ENCODE data around the gene KMT2E.

Gene KMT2E

GRCh38 chr7:105136221-105136620 is 122.2 kb downstream of the KMT2E start:
- TF ChIP-seq, protein P1, sequence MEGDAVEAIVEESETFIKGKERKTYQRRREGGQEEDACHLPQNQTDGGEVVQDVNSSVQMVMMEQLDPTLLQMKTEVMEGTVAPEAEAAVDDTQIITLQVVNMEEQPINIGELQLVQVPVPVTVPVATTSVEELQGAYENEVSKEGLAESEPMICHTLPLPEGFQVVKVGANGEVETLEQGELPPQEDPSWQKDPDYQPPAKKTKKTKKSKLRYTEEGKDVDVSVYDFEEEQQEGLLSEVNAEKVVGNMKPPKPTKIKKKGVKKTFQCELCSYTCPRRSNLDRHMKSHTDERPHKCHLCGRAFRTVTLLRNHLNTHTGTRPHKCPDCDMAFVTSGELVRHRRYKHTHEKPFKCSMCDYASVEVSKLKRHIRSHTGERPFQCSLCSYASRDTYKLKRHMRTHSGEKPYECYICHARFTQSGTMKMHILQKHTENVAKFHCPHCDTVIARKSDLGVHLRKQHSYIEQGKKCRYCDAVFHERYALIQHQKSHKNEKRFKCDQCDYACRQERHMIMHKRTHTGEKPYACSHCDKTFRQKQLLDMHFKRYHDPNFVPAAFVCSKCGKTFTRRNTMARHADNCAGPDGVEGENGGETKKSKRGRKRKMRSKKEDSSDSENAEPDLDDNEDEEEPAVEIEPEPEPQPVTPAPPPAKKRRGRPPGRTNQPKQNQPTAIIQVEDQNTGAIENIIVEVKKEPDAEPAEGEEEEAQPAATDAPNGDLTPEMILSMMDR (conservative IDR thresholded peaks at IDR 0.05; ENCODE audit: low read depth, low read length): no peak
- no peak for DNase-seq (ENCODE audit: low read depth)
- no peak overlapping the region for H3K4me3 ChIP-seq (ENCODE audit: low read length)

DNA sequence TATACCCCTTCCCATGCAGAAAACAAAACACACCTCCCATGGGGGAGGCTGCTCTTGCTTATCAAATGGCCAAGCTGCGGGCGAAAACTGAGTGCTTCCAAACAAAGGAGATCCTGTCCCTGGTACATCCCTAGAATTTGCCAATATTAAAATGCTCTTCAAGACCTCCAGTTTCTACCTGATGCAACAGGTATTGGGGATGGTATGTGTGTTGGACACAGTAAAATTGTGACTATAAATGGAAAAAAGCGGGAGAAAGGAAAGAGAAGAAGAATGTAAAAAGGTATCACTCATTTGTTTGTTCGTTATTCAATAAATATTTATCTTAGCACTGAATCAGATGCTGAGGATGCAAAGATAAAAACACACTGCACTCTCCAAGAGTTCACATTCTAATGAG is 123.9 kb downstream of the KMT2E start:
- TF ChIP-seq, protein P1 (conservative IDR thresholded peaks at IDR 0.05; ENCODE audit: low read depth, low read length): no peak
- no peak overlapping the region for H3K4me3 ChIP-seq (ENCODE audit: low read length)
- DNase-seq (ENCODE audit: low read depth): no peak

DNA sequence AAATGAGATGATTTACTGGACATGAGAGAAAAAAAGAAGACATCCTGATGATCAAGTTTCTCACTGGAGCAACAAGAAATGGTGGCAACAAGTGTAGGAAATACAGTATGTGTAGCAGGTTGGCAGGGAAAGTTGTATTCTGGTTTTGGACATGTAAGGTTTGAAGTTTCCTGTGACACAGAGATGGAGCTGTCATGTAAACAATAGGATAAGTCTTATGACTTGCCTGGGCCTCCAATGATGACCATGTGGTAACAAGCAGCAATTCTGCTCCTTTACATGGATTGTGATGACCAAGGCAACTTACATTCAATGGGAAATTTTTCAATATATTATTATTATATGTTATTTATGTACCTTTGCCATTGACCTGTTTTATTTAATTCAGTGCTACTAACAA is 125.4 kb downstream of the KMT2E start:
- no peak for DNase-seq (ENCODE audit: low read depth)
- no peak overlapping the region for H3K4me3 ChIP-seq (ENCODE audit: low read length)
- TF ChIP-seq, protein P1 (conservative IDR thresholded peaks at IDR 0.05; ENCODE audit: low read depth, low read length): no peak

DNA sequence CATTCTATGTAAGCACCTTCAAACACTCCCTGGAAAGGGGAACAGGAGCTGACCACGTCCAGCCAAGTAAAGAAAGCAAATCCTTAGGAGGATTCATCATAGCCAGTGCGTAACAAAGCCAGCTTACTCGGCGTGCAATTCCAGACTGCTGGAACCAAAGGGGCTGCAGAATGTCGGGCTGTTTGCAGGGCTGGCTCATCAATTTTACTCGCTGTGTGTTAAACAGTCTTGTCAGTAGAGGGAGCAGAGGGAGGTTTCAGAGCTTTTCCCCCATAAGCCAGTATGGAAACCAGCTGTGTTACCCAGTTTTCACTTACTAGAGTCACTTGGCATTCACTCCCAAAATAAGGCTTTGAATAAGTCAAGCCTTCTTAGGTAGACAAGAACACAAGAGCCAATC is 127.1 kb downstream of the KMT2E start:
- DNase-seq (ENCODE audit: low read depth): no peak
- TF ChIP-seq, protein P1 (conservative IDR thresholded peaks at IDR 0.05; ENCODE audit: low read depth, low read length): peak; percentile 62
- H3K4me3 ChIP-seq (ENCODE audit: low read length): no peak overlapping the region

DNA sequence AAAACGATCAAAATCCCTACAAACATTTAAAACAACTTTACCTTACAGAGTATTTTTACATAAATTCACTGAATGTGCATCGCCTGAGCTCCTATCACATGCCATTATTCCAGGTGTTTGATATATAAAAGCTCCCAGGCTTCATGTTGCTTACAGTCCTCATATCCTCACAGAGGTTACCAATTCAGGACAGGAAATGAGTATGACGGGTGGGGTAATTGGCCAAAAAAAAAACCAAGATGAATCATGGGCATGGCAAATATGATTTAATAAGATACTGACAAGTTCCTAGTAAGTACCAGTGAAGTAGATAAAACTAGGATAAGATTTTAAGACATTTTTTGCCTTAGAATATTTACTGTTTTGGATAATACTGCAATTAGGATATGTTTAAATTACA is 135.8 kb downstream of the KMT2E start:
- TF ChIP-seq, protein P1 (conservative IDR thresholded peaks at IDR 0.05; ENCODE audit: low read depth, low read length): no peak
- no peak overlapping the region for H3K4me3 ChIP-seq (ENCODE audit: low read length)
- DNase-seq (ENCODE audit: low read depth): no peak

DNA sequence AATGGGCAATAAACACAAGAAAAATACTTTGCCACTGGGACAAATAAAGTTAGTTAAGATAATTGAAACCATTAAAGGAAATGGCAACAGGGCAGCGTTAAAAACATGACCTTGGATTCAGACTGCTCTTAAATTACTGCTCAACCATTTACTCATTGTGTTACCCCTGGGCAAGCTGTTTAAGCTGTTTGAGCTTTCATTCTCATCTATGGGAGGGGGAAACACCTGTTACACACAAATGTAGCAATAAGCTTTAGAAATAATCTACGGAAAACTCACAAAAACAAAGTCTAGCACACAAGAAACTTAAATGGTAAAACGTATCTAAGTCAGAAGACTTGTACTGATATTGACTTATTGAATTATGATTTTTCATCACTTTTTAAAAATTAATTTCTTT is 137.1 kb downstream of the KMT2E start:
- no peak overlapping the region for H3K4me3 ChIP-seq (ENCODE audit: low read length)
- TF ChIP-seq, protein P1 (conservative IDR thresholded peaks at IDR 0.05; ENCODE audit: low read depth, low read length): no peak
- no peak for DNase-seq (ENCODE audit: low read depth)

- H3K4me3 ChIP-seq (ENCODE audit: low read length): no peak overlapping the region
- no peak for DNase-seq (ENCODE audit: low read depth)
- TF ChIP-seq, protein P1 (conservative IDR thresholded peaks at IDR 0.05; ENCODE audit: low read depth, low read length): no peak
Observed at GRCh38 chr7:105153531-105153930, 139.5 kb downstream of the KMT2E start.

Measured in retinal pigment epithelial cell (primary cell).